HepG2 (cell line): ENCODE results near the gene SEPTIN10. TPM values are rescaled to one million over a fixed set of nuclear protein-coding genes. Genes with fewer than 3 reads are reported as not detected.

Source experiments
- HNF4A ChIP-seq: sonication (generic); formaldehyde crosslinking; IDR thresholded peaks from 2 replicates; pipeline ENCODE4 v1.4.0; 2020; ENCODE audit warnings: missing genetic modification reagents
- HNRNPLL ChIP-seq: fragments of 200-400 bp; formaldehyde crosslinking; IDR thresholded peaks from 2 replicates; pipeline ENCODE4 v1.6.1; 2017; ENCODE audit warnings: mild to moderate bottlenecking, low read depth, low read length; ENCODE audit not compliant: poor library complexity, severe bottlenecking
- NR1H2 ChIP-seq: sonication (generic); formaldehyde crosslinking; IDR thresholded peaks from 2 replicates; pipeline ENCODE4 v1.8.1; 2022; ENCODE audit warnings: low read depth, missing genetic modification reagents, borderline replicate concordance
- polyA plus RNA-seq, 8 experiments: library from polyadenylated mRNA; depleted of rRNA in 3 of 8; stranded (reverse) in 7 of 8; unstranded in 1 of 8; fragments of >200 nt; fragmentation: Illumina TruSeq in 4 of 8; extraction: Trizol in 4 of 8; gene quantifications; 2 replicates each; pipeline versions ENCODE4 v1.2.1 to v1.2.3, GENCODE V29; 2011 to 2016; ENCODE audit warnings: low read depth in 4 of 8, missing spikeins in 1 of 8, mixed read lengths in 1 of 8; ENCODE audit not compliant: insufficient read depth in 1 of 8
- total RNA-seq, 5 experiments: library from RNA; depleted of rRNA; stranded (reverse); fragments of >200 nt; fragmentation: Illumina TruSeq; extraction: Trizol; gene quantifications; 2 replicates each; pipeline ENCODE4 v1.2.3, GENCODE V29; 2016; ENCODE audit warnings: low read depth in 1 of 5
- TF ChIP-seq, protein P1 (sequence below): IDR thresholded peaks from 2 replicates; pipeline ENCODE4 v1.6.1; 2016; ENCODE audit warnings: low read depth, missing genetic modification reagents, missing compliant biosample characterization
- TF ChIP-seq, protein P2 (sequence below): sonication (generic); formaldehyde crosslinking; conservative IDR thresholded peaks from 2 replicates; pipeline ENCODE4 v1.8.0; 2022; ENCODE audit warnings: mild to moderate bottlenecking, moderate library complexity, missing genetic modification reagents

Gene SEPTIN10
- total and polyA plus RNA-seq, 2 of the 13 experiments (the other 11 are each of a cell fraction or from before 2014, with no cell fraction given), result 45.8 to 67.5 TPM

DNA sequence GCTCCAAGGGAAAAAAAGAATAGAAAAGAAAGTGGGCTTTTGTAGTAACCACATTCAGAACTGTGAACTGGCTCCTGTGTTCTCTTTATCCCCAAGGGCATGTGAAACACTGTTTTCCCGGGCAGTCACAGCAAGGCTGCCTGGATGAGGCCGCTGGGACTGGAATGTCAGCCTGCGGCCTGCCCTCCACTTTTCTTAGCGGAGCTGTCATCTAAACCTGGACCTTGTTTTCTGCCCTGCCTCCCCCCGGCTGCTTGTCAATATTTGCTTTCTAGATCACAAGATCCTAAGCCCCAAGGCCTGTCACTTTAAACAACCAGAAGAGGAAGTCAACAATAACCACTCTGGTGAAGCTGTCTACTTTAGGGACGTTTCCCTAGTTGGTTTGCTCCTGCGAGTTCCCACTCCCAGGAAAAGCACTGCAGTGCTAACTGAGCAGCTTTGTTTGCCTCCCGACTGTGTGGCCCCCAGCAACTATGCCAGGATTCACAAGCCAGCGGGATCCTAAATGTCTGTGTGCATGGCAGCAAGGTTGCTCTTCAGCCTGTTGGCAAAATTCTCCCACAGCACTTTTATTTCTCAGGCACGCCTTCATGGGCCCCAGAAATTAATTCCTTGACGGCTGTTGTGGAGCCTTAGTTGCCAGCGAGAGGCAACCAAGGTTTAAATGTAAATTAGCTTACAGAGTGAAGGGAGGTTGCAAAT lies 31.0 kb upstream of the SEPTIN10 start (continued):
- TF ChIP-seq, protein P1, sequence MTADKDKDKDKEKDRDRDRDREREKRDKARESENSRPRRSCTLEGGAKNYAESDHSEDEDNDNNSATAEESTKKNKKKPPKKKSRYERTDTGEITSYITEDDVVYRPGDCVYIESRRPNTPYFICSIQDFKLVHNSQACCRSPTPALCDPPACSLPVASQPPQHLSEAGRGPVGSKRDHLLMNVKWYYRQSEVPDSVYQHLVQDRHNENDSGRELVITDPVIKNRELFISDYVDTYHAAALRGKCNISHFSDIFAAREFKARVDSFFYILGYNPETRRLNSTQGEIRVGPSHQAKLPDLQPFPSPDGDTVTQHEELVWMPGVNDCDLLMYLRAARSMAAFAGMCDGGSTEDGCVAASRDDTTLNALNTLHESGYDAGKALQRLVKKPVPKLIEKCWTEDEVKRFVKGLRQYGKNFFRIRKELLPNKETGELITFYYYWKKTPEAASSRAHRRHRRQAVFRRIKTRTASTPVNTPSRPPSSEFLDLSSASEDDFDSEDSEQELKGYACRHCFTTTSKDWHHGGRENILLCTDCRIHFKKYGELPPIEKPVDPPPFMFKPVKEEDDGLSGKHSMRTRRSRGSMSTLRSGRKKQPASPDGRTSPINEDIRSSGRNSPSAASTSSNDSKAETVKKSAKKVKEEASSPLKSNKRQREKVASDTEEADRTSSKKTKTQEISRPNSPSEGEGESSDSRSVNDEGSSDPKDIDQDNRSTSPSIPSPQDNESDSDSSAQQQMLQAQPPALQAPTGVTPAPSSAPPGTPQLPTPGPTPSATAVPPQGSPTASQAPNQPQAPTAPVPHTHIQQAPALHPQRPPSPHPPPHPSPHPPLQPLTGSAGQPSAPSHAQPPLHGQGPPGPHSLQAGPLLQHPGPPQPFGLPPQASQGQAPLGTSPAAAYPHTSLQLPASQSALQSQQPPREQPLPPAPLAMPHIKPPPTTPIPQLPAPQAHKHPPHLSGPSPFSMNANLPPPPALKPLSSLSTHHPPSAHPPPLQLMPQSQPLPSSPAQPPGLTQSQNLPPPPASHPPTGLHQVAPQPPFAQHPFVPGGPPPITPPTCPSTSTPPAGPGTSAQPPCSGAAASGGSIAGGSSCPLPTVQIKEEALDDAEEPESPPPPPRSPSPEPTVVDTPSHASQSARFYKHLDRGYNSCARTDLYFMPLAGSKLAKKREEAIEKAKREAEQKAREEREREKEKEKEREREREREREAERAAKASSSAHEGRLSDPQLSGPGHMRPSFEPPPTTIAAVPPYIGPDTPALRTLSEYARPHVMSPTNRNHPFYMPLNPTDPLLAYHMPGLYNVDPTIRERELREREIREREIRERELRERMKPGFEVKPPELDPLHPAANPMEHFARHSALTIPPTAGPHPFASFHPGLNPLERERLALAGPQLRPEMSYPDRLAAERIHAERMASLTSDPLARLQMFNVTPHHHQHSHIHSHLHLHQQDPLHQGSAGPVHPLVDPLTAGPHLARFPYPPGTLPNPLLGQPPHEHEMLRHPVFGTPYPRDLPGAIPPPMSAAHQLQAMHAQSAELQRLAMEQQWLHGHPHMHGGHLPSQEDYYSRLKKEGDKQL (CRISPR knock-in tag), result peak; percentile 98
- TF ChIP-seq, protein P2, sequence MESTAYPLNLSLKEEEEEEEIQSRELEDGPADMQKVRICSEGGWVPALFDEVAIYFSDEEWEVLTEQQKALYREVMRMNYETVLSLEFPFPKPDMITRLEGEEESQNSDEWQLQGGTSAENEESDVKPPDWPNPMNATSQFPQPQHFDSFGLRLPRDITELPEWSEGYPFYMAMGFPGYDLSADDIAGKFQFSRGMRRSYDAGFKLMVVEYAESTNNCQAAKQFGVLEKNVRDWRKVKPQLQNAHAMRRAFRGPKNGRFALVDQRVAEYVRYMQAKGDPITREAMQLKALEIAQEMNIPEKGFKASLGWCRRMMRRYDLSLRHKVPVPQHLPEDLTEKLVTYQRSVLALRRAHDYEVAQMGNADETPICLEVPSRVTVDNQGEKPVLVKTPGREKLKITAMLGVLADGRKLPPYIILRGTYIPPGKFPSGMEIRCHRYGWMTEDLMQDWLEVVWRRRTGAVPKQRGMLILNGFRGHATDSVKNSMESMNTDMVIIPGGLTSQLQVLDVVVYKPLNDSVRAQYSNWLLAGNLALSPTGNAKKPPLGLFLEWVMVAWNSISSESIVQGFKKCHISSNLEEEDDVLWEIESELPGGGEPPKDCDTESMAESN, result peak; percentile 95
- TF ChIP-seq HNRNPLL, result peak; percentile 23
- peak; percentile 53; the same call in 1 of the 2 replicates for TF ChIP-seq NR1H2 (CRISPR knock-in tag)
- TF ChIP-seq HNF4A (CRISPR knock-in tag), result peak; percentile 99
